AG09309 (cell line): ENCODE measurements around the gene GOLM1.

Experiments
- DNase-seq: peaks from one replicate; pipeline ENCODE4 v3.0.0-alpha.2; 2010; ENCODE audit warnings: low read depth
- H3K4me3 ChIP-seq: 2 replicates; pipeline ENCODE4 v1.5.1; 2011; ENCODE audit warnings: mild to moderate bottlenecking, low read depth, low read length, moderate library complexity; ENCODE audit not compliant: control insufficient read depth
- TF ChIP-seq, protein P1 (sequence below): IDR thresholded peaks from 2 replicates; pipeline ENCODE4 v1.5.1; 2011; ENCODE audit warnings: mild to moderate bottlenecking, low read depth, low read length, inconsistent platforms; ENCODE audit not compliant: insufficient read depth, control insufficient read depth; ENCODE audit errors: missing control alignments

The GOLM1 gene

GRCh38 chr9:86112057-86112456 is 12.7 kb upstream of the GOLM1 start:
- H3K4me3 ChIP-seq, result no peak overlapping the region
- DNase-seq, result no peak
- TF ChIP-seq, protein P1, sequence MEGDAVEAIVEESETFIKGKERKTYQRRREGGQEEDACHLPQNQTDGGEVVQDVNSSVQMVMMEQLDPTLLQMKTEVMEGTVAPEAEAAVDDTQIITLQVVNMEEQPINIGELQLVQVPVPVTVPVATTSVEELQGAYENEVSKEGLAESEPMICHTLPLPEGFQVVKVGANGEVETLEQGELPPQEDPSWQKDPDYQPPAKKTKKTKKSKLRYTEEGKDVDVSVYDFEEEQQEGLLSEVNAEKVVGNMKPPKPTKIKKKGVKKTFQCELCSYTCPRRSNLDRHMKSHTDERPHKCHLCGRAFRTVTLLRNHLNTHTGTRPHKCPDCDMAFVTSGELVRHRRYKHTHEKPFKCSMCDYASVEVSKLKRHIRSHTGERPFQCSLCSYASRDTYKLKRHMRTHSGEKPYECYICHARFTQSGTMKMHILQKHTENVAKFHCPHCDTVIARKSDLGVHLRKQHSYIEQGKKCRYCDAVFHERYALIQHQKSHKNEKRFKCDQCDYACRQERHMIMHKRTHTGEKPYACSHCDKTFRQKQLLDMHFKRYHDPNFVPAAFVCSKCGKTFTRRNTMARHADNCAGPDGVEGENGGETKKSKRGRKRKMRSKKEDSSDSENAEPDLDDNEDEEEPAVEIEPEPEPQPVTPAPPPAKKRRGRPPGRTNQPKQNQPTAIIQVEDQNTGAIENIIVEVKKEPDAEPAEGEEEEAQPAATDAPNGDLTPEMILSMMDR, result no peak

GRCh38 chr9:86102626-86103025 is 3.3 kb upstream of the GOLM1 start:
- TF ChIP-seq, protein P1, result no peak
- no peak for DNase-seq
- H3K4me3 ChIP-seq, result no peak overlapping the region

GRCh38 chr9:86099701-86100364 is 475 bp upstream of the GOLM1 start:
- H3K4me3 ChIP-seq, result peak overlapping the region; percentile 76
- no peak for DNase-seq

GRCh38 chr9:86097510-86098224 is 1.7 kb downstream of the GOLM1 start:
- no peak overlapping the region for H3K4me3 ChIP-seq

More at GRCh38 chr9:86099701-86100364, 475 bp upstream of the GOLM1 start:
- TF ChIP-seq, protein P1, result peak; percentile 1

GRCh38 chr9:86096386-86096785 is 3.0 kb downstream of the GOLM1 start:
- TF ChIP-seq, protein P1, result no peak
- DNase-seq, result no peak
- H3K4me3 ChIP-seq, result no peak overlapping the region

More at GRCh38 chr9:86097510-86098224, 1.7 kb downstream of the GOLM1 start:
- TF ChIP-seq, protein P1, result no peak
- DNase-seq, result no peak

DNA sequence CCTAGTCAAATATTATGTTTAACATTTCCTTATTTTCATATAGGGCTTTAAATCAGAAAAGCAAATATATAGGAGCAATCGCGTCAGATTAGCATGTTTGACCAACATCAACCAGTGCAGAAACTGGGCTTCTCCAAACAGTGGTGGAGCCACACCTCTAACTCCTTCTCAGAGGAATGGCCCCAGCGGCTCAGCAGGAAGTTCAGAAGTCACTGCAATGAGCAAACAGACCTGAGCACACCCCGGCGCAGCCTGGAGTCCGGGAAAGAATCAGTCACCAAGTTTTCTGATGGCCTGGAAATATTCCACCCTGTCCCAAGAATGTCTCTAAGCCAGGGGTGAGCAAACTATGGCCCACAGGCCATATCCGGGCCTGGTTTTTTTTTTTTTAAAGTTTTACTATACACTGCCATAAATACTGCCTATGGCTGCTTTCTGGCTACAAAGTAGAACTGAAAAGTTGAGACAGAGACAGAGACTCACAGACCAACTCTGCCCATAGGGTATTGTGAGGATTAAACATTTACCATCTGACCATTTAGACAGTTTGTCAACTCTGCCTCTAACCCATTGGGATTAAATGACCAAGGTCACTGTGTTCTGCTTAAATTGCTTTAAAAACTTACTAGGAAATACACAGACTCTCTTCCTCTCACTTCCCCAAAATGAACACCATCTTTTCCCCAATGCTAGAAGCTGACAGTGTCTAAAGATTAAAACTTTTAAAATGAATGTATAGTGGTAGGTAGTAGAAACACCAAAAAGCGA is 5.4 kb downstream of the GOLM1 start:
- no peak overlapping the region for H3K4me3 ChIP-seq
- TF ChIP-seq, protein P1, result no peak
- no peak for DNase-seq
